Endothelial cell of umbilical vein (primary cell): ENCODE results near the gene TBX18. TPM values are rescaled to one million over a fixed set of nuclear protein-coding genes. Genes with fewer than 3 reads are reported as not detected.

ENCODE experiments used
- BruUV-seq: library from RNA; stranded (reverse); fragments of 400-500 nt; replicated peaks from 2 replicates; lab custom pipeline; 2021; lab: Mats Ljungman, UMichigan
- CTCF ChIA-PET: fragments of 300-600, 350-600 bp; sonication (Branson Sonifier 250); formaldehyde crosslinking; loops from one replicate; lab custom pipeline; 2021; ENCODE audit warnings: antibody characterized with exemption, inconsistent platforms; lab: Charles Lee
- POLR2A ChIA-PET: fragments of 300-600, 350-600 bp; sonication (Branson Sonifier 250); formaldehyde crosslinking; loops from one replicate; lab custom pipeline; 2021; ENCODE audit warnings: antibody characterized with exemption, inconsistent platforms; lab: Charles Lee
- DNase-seq: peaks from one replicate; pipeline ENCODE4 v3.0.0-alpha.2; 2011; ENCODE audit warnings: low read depth, low spot score
- FAIRE-seq: peaks from 2 replicates; lab custom pipeline; 2011; peaks lifted over from hg19 to GRCh38; lab: Jason Lieb, UNC
- H2AFZ ChIP-seq: 2 replicates; pipeline ENCODE4 v1.6.0; 2012; ENCODE audit warnings: low read depth, low read length, control low read depth, inconsistent platforms
- H3K27ac ChIP-seq: 2 replicates; pipeline ENCODE4 v1.5.1; 2011; ENCODE audit warnings: low read depth, mild to moderate bottlenecking, control low read depth, low read length, moderate library complexity; ENCODE audit not compliant: insufficient read depth
- H3K27me3 ChIP-seq, 2 experiments: 2 replicates each; pipeline versions ENCODE4 v1.6.0 to v1.6.1; 2011; ENCODE audit warnings: low read length in 2 of 2, mixed read lengths in 1 of 2; ENCODE audit not compliant: control insufficient read depth in 2 of 2, insufficient read depth in 2 of 2
- H3K36me3 ChIP-seq, 2 experiments: 2 replicates in 1 of 2; 3 replicates in 1 of 2; pipeline ENCODE4 v1.5.1; 2011; ENCODE audit warnings: low read length in 2 of 2, mild to moderate bottlenecking in 1 of 2, moderate library complexity in 1 of 2; ENCODE audit not compliant: control insufficient read depth in 2 of 2, insufficient read depth in 2 of 2; ENCODE audit errors: extremely low read depth in 1 of 2
- H3K4me1 ChIP-seq: 3 replicates; pipeline ENCODE4 v1.5.1; 2011; ENCODE audit warnings: mild to moderate bottlenecking, low read length; ENCODE audit not compliant: control insufficient read depth, insufficient read depth; ENCODE audit errors: extremely low read depth
- H3K4me2 ChIP-seq: 2 replicates; pipeline ENCODE4 v1.6.1; 2011; ENCODE audit warnings: low read length, control low read depth, mixed read lengths; ENCODE audit not compliant: insufficient read depth
- H3K4me3 ChIP-seq, 3 experiments: fragments of 200-600 bp in 1 of 3; sonication (generic), shearing (Covaris generic) in 1 of 3; replicated peaks in 1 of 3; 2 replicates each; pipeline ENCODE4 v1.5.1; 2011 to 2016; ENCODE audit warnings: control low read depth in 3 of 3, low read length in 3 of 3, mild to moderate bottlenecking in 2 of 3, inconsistent platforms in 1 of 3, low read depth in 1 of 3, moderate library complexity in 1 of 3; ENCODE audit not compliant: insufficient read depth in 1 of 3
- H3K79me2 ChIP-seq: 2 replicates; pipeline ENCODE4 v1.6.0; 2012; ENCODE audit warnings: low read length, inconsistent platforms; ENCODE audit not compliant: control insufficient read depth, insufficient read depth
- H3K9ac ChIP-seq: replicated peaks from 2 replicates; pipeline ENCODE3; 2011; ENCODE audit warnings: low read length, control low read depth; ENCODE audit not compliant: insufficient read depth; ENCODE audit errors: extremely low read depth
- H3K9me1 ChIP-seq: replicated peaks from 3 replicates; pipeline ENCODE4 v1.6.0; 2011; ENCODE audit warnings: mild to moderate bottlenecking, low read length; ENCODE audit not compliant: control insufficient read depth, insufficient read depth; ENCODE audit errors: extremely low read depth
- H3K9me3 ChIP-seq: replicated peaks from 2 replicates; pipeline ENCODE4 v1.5.1; 2012; ENCODE audit warnings: low read length, inconsistent platforms; ENCODE audit not compliant: control insufficient read depth, insufficient read depth
- H4K20me1 ChIP-seq: replicated peaks from 2 replicates; pipeline ENCODE3; 2011; ENCODE audit warnings: mild to moderate bottlenecking, low read length; ENCODE audit not compliant: control insufficient read depth, insufficient read depth; ENCODE audit errors: extremely low read depth
- EZH2 ChIP-seq: IDR thresholded peaks from 2 replicates; pipeline ENCODE4 v1.6.1; 2012; ENCODE audit warnings: borderline replicate concordance, low read depth, mild to moderate bottlenecking, moderate library complexity, low read length, inconsistent platforms; ENCODE audit not compliant: severe bottlenecking
- FOS ChIP-seq: IDR thresholded peaks from 2 replicates; pipeline ENCODE4 v1.6.1; 2011; ENCODE audit warnings: mild to moderate bottlenecking, low read length, moderate library complexity, borderline replicate concordance; ENCODE audit not compliant: insufficient read depth
- GATA2 ChIP-seq: IDR thresholded peaks from 2 replicates; pipeline ENCODE4 v1.7.0; 2011; ENCODE audit warnings: low read depth, mild to moderate bottlenecking, moderate library complexity, mixed read lengths, low read length; ENCODE audit not compliant: insufficient read length, insufficient read depth
- JUN ChIP-seq: IDR thresholded peaks from 2 replicates; pipeline ENCODE4 v1.6.1; 2011; ENCODE audit warnings: borderline replicate concordance, low read depth; ENCODE audit not compliant: insufficient read length, insufficient read depth
- MYC ChIP-seq: IDR thresholded peaks from one replicate; pipeline ENCODE4 v1.6.1; 2011; ENCODE audit warnings: mild to moderate bottlenecking, low read depth, low read length
- POLR2A ChIP-seq: IDR thresholded peaks from 2 replicates; pipeline ENCODE4 v1.6.1; 2012; ENCODE audit warnings: low read depth, mild to moderate bottlenecking, control low read depth, low read length
- POLR2AphosphoS5 ChIP-seq: IDR thresholded peaks from 2 replicates; pipeline ENCODE4 v1.6.1; 2012; ENCODE audit warnings: low read depth, mild to moderate bottlenecking, control low read depth, low read length, moderate library complexity; ENCODE audit not compliant: insufficient read depth
- dilution Hi-C: fragments of 300-500 bp; cut with MboI; formaldehyde crosslinking; loops from one replicate; pipeline ENCODE4 v1.15.0; 2019; ENCODE audit warnings: low sequenced_read_pairs; ENCODE audit not compliant: extremely low pct_ligation_motif_present
- intact Hi-C: fragments of 100-400 bp; cut with micrococcal nuclease; formaldehyde crosslinking; loops from one replicate; pipeline ENCODE4 v1.10.0; 2022
- polyA plus RNA-seq, 4 experiments: library from polyadenylated mRNA; depleted of rRNA in 3 of 4; stranded (reverse) in 3 of 4; unstranded in 1 of 4; fragments of >200 nt; gene quantifications; 2 replicates each; pipeline versions ENCODE4 v1.2.1 to v1.2.3, GENCODE V29; 2011 to 2012; ENCODE audit warnings: missing spikeins in 1 of 4
- total RNA-seq: library from RNA; stranded (reverse); gene quantifications from 2 replicates; pipeline ENCODE4 v1.2.3, GENCODE V29; 2021
- TF ChIP-seq, protein P1 (sequence below), 2 donors: IDR thresholded peaks; 1 replicate in 1 of 2; 2 replicates in 1 of 2; pipeline ENCODE4 v1.5.1; 2011; ENCODE audit warnings: low read length in 2 of 2, mild to moderate bottlenecking in 2 of 2, moderate library complexity in 2 of 2, control low read depth in 1 of 2, inconsistent platforms in 1 of 2, low read depth in 1 of 2; ENCODE audit not compliant: insufficient read depth in 1 of 2; ENCODE audit errors: extremely low read depth in 1 of 2
- TF ChIP-seq, protein P2 (sequence below): IDR thresholded peaks from 2 replicates; pipeline ENCODE4 v1.6.1; 2011; ENCODE audit not compliant: insufficient read depth, insufficient read length

The TBX18 gene
- total and polyA plus RNA-seq, 2 donors (not counting 3 experiments of a cell fraction or from before 2014, with no cell fraction given): 28.4 to 60.5 TPM

DNA sequence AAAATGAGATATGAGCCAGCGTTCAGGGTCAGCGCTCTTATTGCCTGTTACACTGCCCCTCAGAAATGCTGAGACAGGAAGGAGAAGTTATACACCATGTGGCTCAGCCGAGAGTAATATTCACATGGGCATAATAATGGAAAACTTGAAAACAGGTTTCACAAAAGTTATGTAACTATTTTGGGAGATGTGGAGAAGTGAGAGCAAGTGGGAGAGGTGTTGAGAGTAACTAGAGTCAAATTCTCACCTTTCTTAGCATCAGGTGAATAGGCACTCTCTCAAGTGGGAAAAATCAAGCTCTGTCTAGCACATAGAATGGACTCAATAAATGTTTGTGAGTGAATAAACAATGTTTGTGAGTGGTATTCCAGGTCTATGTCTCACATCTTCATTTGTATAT, 94.5 kb downstream of the TBX18 start:
- no peaks in the 10 kb centered on the region for H3K36me3 ChIP-seq
- peaks cover 17% of the 10 kb centered on the region for H3K4me1 ChIP-seq
- H3K9me3 ChIP-seq: no peaks in the 10 kb centered on the region
- no peaks in the 10 kb centered on the region for H3K27me3 ChIP-seq
- CTCF ChIA-PET: no interaction called here
- dilution Hi-C loops (no loop called here), intact Hi-C loops (loop anchor here (2.0 to 5.0 kb wide), 2 partner anchors 92 to 95 kb away; partner anchors contain the start of gene TBX18)
- no TSS peak for BruUV-seq
- no peak overlapping the region for H2AFZ ChIP-seq
- FAIRE-seq (no peak), DNase-seq (no peak)
- no peaks in the 10 kb centered on the region for H4K20me1 ChIP-seq
- POLR2A ChIA-PET: no interaction called here
- H3K9me1 ChIP-seq: no peaks in the 10 kb centered on the region
- TF ChIP-seq POLR2A (no peak), GATA2 (no peak), POLR2AphosphoS5 (no peak), FOS (no peak), MYC (no peak), EZH2 (no peak), JUN (no peak)
- TF ChIP-seq, protein P1, sequence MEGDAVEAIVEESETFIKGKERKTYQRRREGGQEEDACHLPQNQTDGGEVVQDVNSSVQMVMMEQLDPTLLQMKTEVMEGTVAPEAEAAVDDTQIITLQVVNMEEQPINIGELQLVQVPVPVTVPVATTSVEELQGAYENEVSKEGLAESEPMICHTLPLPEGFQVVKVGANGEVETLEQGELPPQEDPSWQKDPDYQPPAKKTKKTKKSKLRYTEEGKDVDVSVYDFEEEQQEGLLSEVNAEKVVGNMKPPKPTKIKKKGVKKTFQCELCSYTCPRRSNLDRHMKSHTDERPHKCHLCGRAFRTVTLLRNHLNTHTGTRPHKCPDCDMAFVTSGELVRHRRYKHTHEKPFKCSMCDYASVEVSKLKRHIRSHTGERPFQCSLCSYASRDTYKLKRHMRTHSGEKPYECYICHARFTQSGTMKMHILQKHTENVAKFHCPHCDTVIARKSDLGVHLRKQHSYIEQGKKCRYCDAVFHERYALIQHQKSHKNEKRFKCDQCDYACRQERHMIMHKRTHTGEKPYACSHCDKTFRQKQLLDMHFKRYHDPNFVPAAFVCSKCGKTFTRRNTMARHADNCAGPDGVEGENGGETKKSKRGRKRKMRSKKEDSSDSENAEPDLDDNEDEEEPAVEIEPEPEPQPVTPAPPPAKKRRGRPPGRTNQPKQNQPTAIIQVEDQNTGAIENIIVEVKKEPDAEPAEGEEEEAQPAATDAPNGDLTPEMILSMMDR (IDR thresholded peaks at IDR 0.05; ENCODE audit: extremely low read depth in 1 of 2, insufficient read depth in 1 of 2, low read depth in 1 of 2, low read length in 2 of 2): no peak
- TF ChIP-seq, protein P2, sequence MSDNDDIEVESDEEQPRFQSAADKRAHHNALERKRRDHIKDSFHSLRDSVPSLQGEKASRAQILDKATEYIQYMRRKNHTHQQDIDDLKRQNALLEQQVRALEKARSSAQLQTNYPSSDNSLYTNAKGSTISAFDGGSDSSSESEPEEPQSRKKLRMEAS: no peak
- no peaks in the 10 kb centered on the region for H3K79me2 ChIP-seq
- H3K27ac ChIP-seq: no peak overlapping the region
- no peak overlapping the region for H3K4me2 ChIP-seq
- no peak overlapping the region for H3K4me3 ChIP-seq
- no peak overlapping the region for H3K9ac ChIP-seq
